ENCODE results near the gene PFDN1. TPM values are rescaled to one million over a fixed set of nuclear protein-coding genes. Genes with fewer than 3 reads are reported as not detected.
A peak's percentile ranks its signal among the peaks of the same experiment; 100 is the strongest.

Gene PFDN1
- total RNA-seq, 1 experiment from 2014 or later: 48.9 TPM

- no peaks in the 10 kb centered on the region for H3K9me2 ChIP-seq (ENCODE audit: insufficient read depth)
- H2AFZ ChIP-seq (ENCODE audit: low read depth, low read length, poor library complexity, severe bottlenecking): no peak overlapping the region
- BruUV-seq (replicated peaks): no TSS peak
- peaks cover 72 to 89% of the 10 kb centered on the region in 2 experiments for H3K4me1 ChIP-seq (ENCODE audit: control insufficient read depth in 1 of 2, insufficient read depth in 2 of 2, low read length in 2 of 2)
- TF ChIP-seq POLR2AphosphoS5 (IDR thresholded peaks at IDR 0.05; ENCODE audit: low read depth, low read length) (no peak), CEBPB (IDR thresholded peaks at IDR 0.05; ENCODE audit: low read depth) (no peak), ATF3 (IDR thresholded peaks at IDR 0.05) (no peak), MAX (IDR thresholded peaks at IDR 0.05) (no peak), YY1 (IDR thresholded peaks at IDR 0.05; ENCODE audit: extremely low read depth, insufficient replicate concordance, low read depth, low read length) (no peak), EGR1 (IDR thresholded peaks at IDR 0.05; ENCODE audit: low read depth) (no peak), REST (IDR thresholded peaks at IDR 0.05; ENCODE audit: low read depth) (no peak), EZH2phosphoT487 (IDR thresholded peaks at IDR 0.05; ENCODE audit: borderline replicate concordance) (no peak), ZFX (IDR thresholded peaks at IDR 0.05) (no peak), SIN3A (IDR thresholded peaks at IDR 0.05; ENCODE audit: low read depth) (no peak), ZNF274 (IDR thresholded peaks at IDR 0.05; ENCODE audit: low read depth, low read length) (no peak), TCF7L2 (IDR thresholded peaks at IDR 0.05; ENCODE audit: borderline replicate concordance, extremely low read depth, insufficient read depth, insufficient read length) (no peak), JUND (IDR thresholded peaks at IDR 0.05) (no peak), EZH2 (IDR thresholded peaks at IDR 0.05) (no peak), ELF1 (IDR thresholded peaks at IDR 0.05; ENCODE audit: borderline replicate concordance, low read depth) (no peak), CBX3 (IDR thresholded peaks at IDR 0.05; ENCODE audit: low read depth) (no peak; the same call in 1 of the 2 replicates), ZBTB33 (IDR thresholded peaks at IDR 0.05; ENCODE audit: extremely low read depth, insufficient replicate concordance, low read length) (no peak), POLR2A (IDR thresholded peaks at IDR 0.05; ENCODE audit: borderline replicate concordance, extremely low read depth, insufficient read depth, insufficient read length) (no peak), RAD21 (IDR thresholded peaks at IDR 0.05; ENCODE audit: low read depth) (no peak), SP1 (IDR thresholded peaks at IDR 0.05; ENCODE audit: low read depth) (no peak)
- ChIA-PET CTCF (interaction anchor here (1.0 to 2.7 kb wide), 5 partner anchors 8 to 152 kb away, joined by 3 to 17 read pairs (median 3); no protein-coding TSS in a partner anchor), POLR2A (no interaction called here), RAD21 (ENCODE audit: low non-redundant PET in 1 of 2, low total read pairs in 2 of 2, uncharacterized antibody in 2 of 2, unreplicated experiment in 2 of 2) (no interaction called here)
- DNase-seq (ENCODE audit: low read depth, low spot score) (no peak), ATAC-seq (peak; percentile 3; the same call in 1 of the 2 replicates)
- H3K79me2 ChIP-seq (ENCODE audit: insufficient read depth, low read length): peaks cover 10% of the 10 kb centered on the region; the same call in 1 of the 2 replicates
- no peaks in the 10 kb centered on the region for H3K27me3 ChIP-seq (ENCODE audit: insufficient read depth, low read length)
- H3K9ac ChIP-seq (ENCODE audit: low read length): peak overlapping the region; percentile 43
- H4K20me1 ChIP-seq (ENCODE audit: insufficient read depth): no peaks in the 10 kb centered on the region
- intact Hi-C loops (cut with micrococcal nuclease): loop anchor here (10.0 kb wide), 1 partner anchor 146 kb away; no protein-coding TSS in a partner anchor
- no peaks in the 10 kb centered on the region for H3K36me3 ChIP-seq (ENCODE audit: control insufficient read depth in 1 of 2, insufficient read depth in 2 of 2, low read length in 2 of 2)
- peak overlapping the region; percentile 87 for H3K27ac ChIP-seq (ENCODE audit: low read depth, low read length)
- no peaks in the 10 kb centered on the region for H3K9me3 ChIP-seq (ENCODE audit: control insufficient read depth in 1 of 2, insufficient read depth in 1 of 2, low read depth in 1 of 2, low read length in 2 of 2)
- peak overlapping the region; percentile 73 for H3K4me2 ChIP-seq (ENCODE audit: low read length)
- peak overlapping the region in 1 of 2 experiments; percentile 45; a peak in 1 of 4 replicates for H3K4me3 ChIP-seq (replicated peaks in 1 of 2; ENCODE audit: low read depth in 1 of 2, low read length in 2 of 2)
Measured at GRCh38 chr5:140220698-140221064, 82.2 kb downstream of the PFDN1 start.
